WTC11 (cell line): ENCODE data around the gene SPI1. TPM values are rescaled to one million over a fixed set of nuclear protein-coding genes. Genes with fewer than 3 reads are reported as not detected.

Experiments
- ATAC-seq: fragments of 200-7000 bp; cut with Tn5 transposase; 2 replicates; pipeline ENCODE4 v1.10.0; 2021; ENCODE audit warnings: mild to moderate bottlenecking, moderate library complexity
- CTCF ChIA-PET: fragments of 300-600 bp; sonication (Branson Sonifier 250); formaldehyde crosslinking; loops from one replicate; lab custom pipeline; 2021; ENCODE audit warnings: antibody characterized with exemption; lab: Charles Lee
- POLR2A ChIA-PET: fragments of 350-600 bp; sonication (Branson Sonifier 250); formaldehyde crosslinking; loops from one replicate; lab custom pipeline; 2021; ENCODE audit warnings: antibody characterized with exemption; lab: Charles Lee
- DNase-seq: peaks from one replicate; pipeline ENCODE4 v3.0.0; 2021; ENCODE audit warnings: low spot score
- H3K27ac Mint-ChIP-seq: 2 replicates; pipeline ENCODE4 v1.8.0; 2021; ENCODE audit warnings: mixed read lengths
- H3K27me3 Mint-ChIP-seq: 2 replicates; pipeline ENCODE4 v1.8.0; 2021; ENCODE audit warnings: low read depth, mild to moderate bottlenecking, moderate library complexity, mixed read lengths
- H3K36me3 Mint-ChIP-seq: 2 replicates; pipeline ENCODE4 v1.8.0; 2021; ENCODE audit warnings: mixed read lengths
- H3K4me1 Mint-ChIP-seq: 2 replicates; pipeline ENCODE4 v1.8.0; 2022; ENCODE audit warnings: mixed read lengths
- H3K4me3 Mint-ChIP-seq: 2 replicates; pipeline ENCODE4 v1.8.0; 2021; ENCODE audit warnings: mild to moderate bottlenecking, moderate library complexity, mixed read lengths
- H3K9me3 Mint-ChIP-seq: 2 replicates; pipeline ENCODE4 v1.8.0; 2021; ENCODE audit warnings: mixed read lengths
- CDX4 ChIP-seq: fragments of 250-450 bp; sonication (Bioruptor Pico); IDR thresholded peaks from 2 replicates; pipeline ENCODE4 v1.9.0; 2021; ENCODE audit warnings: moderate library complexity, mild to moderate bottlenecking, inconsistent platforms, borderline replicate concordance
- CREM ChIP-seq: sonication (generic); formaldehyde crosslinking; IDR thresholded peaks from 2 replicates; pipeline ENCODE4 v1.8.1; 2022; ENCODE audit warnings: mild to moderate bottlenecking, missing genetic modification reagents, moderate library complexity
- ELF4 ChIP-seq: sonication (generic); formaldehyde crosslinking; IDR thresholded peaks from 2 replicates; pipeline ENCODE4 v1.8.1; 2022; ENCODE audit warnings: low read depth, mild to moderate bottlenecking, moderate library complexity, missing genetic modification reagents
- EMX1 ChIP-seq: fragments of 250-450 bp; sonication (Bioruptor Pico); IDR thresholded peaks from 2 replicates; pipeline ENCODE4 v1.8.0; 2021; ENCODE audit warnings: mild to moderate bottlenecking
- FOXJ3 ChIP-seq: sonication (generic); formaldehyde crosslinking; IDR thresholded peaks from 2 replicates; pipeline ENCODE4 v1.9.0; 2021; ENCODE audit warnings: missing genetic modification reagents, mild to moderate bottlenecking, borderline replicate concordance
- FOXK1 ChIP-seq: sonication (generic); formaldehyde crosslinking; IDR thresholded peaks from 2 replicates; pipeline ENCODE4 v1.8.0; 2022; ENCODE audit warnings: mild to moderate bottlenecking, moderate library complexity, missing genetic modification reagents
- GABPB1 ChIP-seq: sonication (generic); formaldehyde crosslinking; IDR thresholded peaks from 2 replicates; pipeline ENCODE4 v1.8.1; 2023; ENCODE audit warnings: mild to moderate bottlenecking, missing genetic modification reagents
- IRF2 ChIP-seq: sonication (generic); formaldehyde crosslinking; IDR thresholded peaks from 2 replicates; pipeline ENCODE4 v1.8.0; 2022; ENCODE audit warnings: low read depth, missing genetic modification reagents, borderline replicate concordance
- JUN ChIP-seq: sonication (generic); formaldehyde crosslinking; IDR thresholded peaks from 2 replicates; pipeline ENCODE4 v1.8.0; 2023; ENCODE audit warnings: mild to moderate bottlenecking, missing genetic modification reagents
- NFATC4 ChIP-seq: fragments of 250-450 bp; sonication (Bioruptor Pico); IDR thresholded peaks from 2 replicates; pipeline ENCODE4 v1.9.0; 2021; ENCODE audit warnings: mild to moderate bottlenecking
- NR2C2 ChIP-seq: sonication (generic); formaldehyde crosslinking; IDR thresholded peaks from 2 replicates; pipeline ENCODE4 v1.8.0; 2022; ENCODE audit warnings: mild to moderate bottlenecking, missing genetic modification reagents
- PRRX2 ChIP-seq: fragments of 250-450 bp; sonication (Bioruptor Pico); IDR thresholded peaks from 2 replicates; pipeline ENCODE4 v1.8.0; 2021; ENCODE audit warnings: mild to moderate bottlenecking
- RELA ChIP-seq: sonication (generic); formaldehyde crosslinking; IDR thresholded peaks from 2 replicates; pipeline ENCODE4 v1.8.1; 2022; ENCODE audit warnings: missing genetic modification reagents, mild to moderate bottlenecking, borderline replicate concordance
- SMAD4 ChIP-seq: sonication (generic); formaldehyde crosslinking; IDR thresholded peaks from 2 replicates; pipeline ENCODE4 v1.8.0; 2022; ENCODE audit warnings: mild to moderate bottlenecking, missing genetic modification reagents
- TEAD4 ChIP-seq: sonication (generic); formaldehyde crosslinking; IDR thresholded peaks from 2 replicates; pipeline ENCODE4 v1.8.0; 2022; ENCODE audit warnings: mild to moderate bottlenecking, missing genetic modification reagents
- ZBTB21 ChIP-seq: sonication (generic); formaldehyde crosslinking; IDR thresholded peaks from 2 replicates; pipeline ENCODE4 v1.8.1; 2023; ENCODE audit warnings: mild to moderate bottlenecking, missing genetic modification reagents, borderline replicate concordance
- ZBTB43 ChIP-seq: sonication (generic); formaldehyde crosslinking; IDR thresholded peaks from 2 replicates; pipeline ENCODE4 v1.8.1; 2023; ENCODE audit warnings: mild to moderate bottlenecking, missing genetic modification reagents
- ZMAT4 ChIP-seq: fragments of 250-450 bp; sonication (Bioruptor Pico); IDR thresholded peaks from 2 replicates; pipeline ENCODE4 v1.9.0; 2021; ENCODE audit warnings: mild to moderate bottlenecking
- ZNF138 ChIP-seq: sonication (generic); formaldehyde crosslinking; conservative IDR thresholded peaks from 2 replicates; pipeline ENCODE4 v1.8.1; 2022; ENCODE audit warnings: mild to moderate bottlenecking, moderate library complexity, missing genetic modification reagents
- ZNF416 ChIP-seq: fragments of 250-450 bp; sonication (Bioruptor Pico); IDR thresholded peaks from 2 replicates; pipeline ENCODE4 v1.9.0; 2021; ENCODE audit warnings: mild to moderate bottlenecking, inconsistent platforms
- ZSCAN18 ChIP-seq: fragments of 250-450 bp; sonication (Bioruptor Pico); IDR thresholded peaks from 2 replicates; pipeline ENCODE4 v2.1.2; 2022; ENCODE audit warnings: mild to moderate bottlenecking, moderate library complexity
- total RNA-seq: library from RNA; stranded (reverse); gene quantifications from 3 replicates; pipeline ENCODE4 v1.2.3, GENCODE V29; 2021

SPI1 gene
- total RNA-seq, 1 experiment from 2014 or later = 0.59 TPM

- DNase-seq (no peak), ATAC-seq (no peak)
- no peaks in the 10 kb centered on the region for H3K36me3 Mint-ChIP-seq
- H3K9me3 Mint-ChIP-seq = no peaks in the 10 kb centered on the region
- peaks cover 39% of the 10 kb centered on the region for H3K4me1 Mint-ChIP-seq
- ChIA-PET POLR2A (no interaction called here), CTCF (interaction anchor here (0.6 to 2.1 kb wide), 3 partner anchors 9 to 51 kb away, joined by 3 to 10 read pairs (median 3); no protein-coding TSS in a partner anchor)
- TF ChIP-seq CREM (no peak), ZBTB21 (no peak), NFATC4 (CRISPR knock-in tag) (no peak), FOXJ3 (no peak), SMAD4 (no peak), ZBTB43 (CRISPR knock-in tag) (no peak), RELA (CRISPR knock-in tag) (no peak), TEAD4 (no peak)
- no peaks in the 10 kb centered on the region for H3K27me3 Mint-ChIP-seq
- H3K27ac Mint-ChIP-seq = peak overlapping the region; percentile 66; the same call in 1 of the 2 replicates
- H3K4me3 Mint-ChIP-seq = no peak overlapping the region
Measured at GRCh38 chr11:47403135-47403534, 24.8 kb upstream of the SPI1 start.

GRCh38 chr11:47400768-47401279 is 22.5 kb upstream of the SPI1 start:
- POLR2A ChIA-PET = interaction anchor here (0.6 to 1.5 kb wide), 3 partner anchors 24 to 315 kb away, joined by 3 to 8 read pairs (median 3); no protein-coding TSS in a partner anchor
- DNase-seq (no peak), ATAC-seq (peak; percentile 56)
- no peaks in the 10 kb centered on the region for H3K9me3 Mint-ChIP-seq
- no peak for TF ChIP-seq IRF2
- no peak for TF ChIP-seq ZSCAN18 (CRISPR knock-in tag)
- no peak for TF ChIP-seq ZNF138 (CRISPR knock-in tag)
- no peak for TF ChIP-seq NFATC4 (CRISPR knock-in tag)
- no peak for TF ChIP-seq ZNF416 (CRISPR knock-in tag)
- no peak for TF ChIP-seq GABPB1 (CRISPR knock-in tag)
- no peak for TF ChIP-seq ZMAT4 (CRISPR knock-in tag)
- TF ChIP-seq CDX4 (CRISPR knock-in tag) = no peak
- TF ChIP-seq PRRX2 (CRISPR knock-in tag) = no peak
- TF ChIP-seq EMX1 (CRISPR knock-in tag) = no peak
- TF ChIP-seq ELF4 (CRISPR knock-in tag) = no peak
- no peak for TF ChIP-seq JUN (CRISPR knock-in tag)
- TF ChIP-seq NR2C2 = no peak
- no peak for TF ChIP-seq FOXK1 (CRISPR knock-in tag)
- peak overlapping the region; percentile 97 for H3K27ac Mint-ChIP-seq
- H3K4me3 Mint-ChIP-seq = peak overlapping the region; percentile 79
- CTCF ChIA-PET = interaction anchor here (0.6 to 3.3 kb wide), 10 partner anchors 10 to 488 kb away, joined by 3 to 20 read pairs (median 5); no protein-coding TSS in a partner anchor
- peaks cover 31% of the 10 kb centered on the region for H3K4me1 Mint-ChIP-seq
- H3K27me3 Mint-ChIP-seq = no peaks in the 10 kb centered on the region
- H3K36me3 Mint-ChIP-seq = no peaks in the 10 kb centered on the region
